Fibroblast of villous mesenchyme (primary cell): ENCODE data around the gene ZNF415. TPM values are rescaled to one million over a fixed set of nuclear protein-coding genes. Genes with fewer than 3 reads are reported as not detected.

ENCODE experiments used
- DNase-seq: peaks from one replicate; pipeline ENCODE4 v3.0.0-alpha.2; 2010; ENCODE audit warnings: low read depth
- H3K4me3 ChIP-seq: 2 replicates; pipeline ENCODE4 v1.5.1; 2011; ENCODE audit warnings: low read depth, mild to moderate bottlenecking, low read length
- total RNA-seq: library from RNA; depleted of rRNA; stranded (reverse); fragments of >200 nt; gene quantifications from 2 replicates; pipeline ENCODE4 v1.2.3, GENCODE V29; 2012
- TF ChIP-seq, protein P1 (sequence below): IDR thresholded peaks from 2 replicates; pipeline ENCODE4 v1.5.1; 2012; ENCODE audit warnings: low read depth, mild to moderate bottlenecking, low read length; ENCODE audit not compliant: insufficient read depth

Gene ZNF415
- total RNA-seq, 1 donor = 2.2 TPM

- DNase-seq = no peak
- no peak overlapping the region for H3K4me3 ChIP-seq
- TF ChIP-seq, protein P1, sequence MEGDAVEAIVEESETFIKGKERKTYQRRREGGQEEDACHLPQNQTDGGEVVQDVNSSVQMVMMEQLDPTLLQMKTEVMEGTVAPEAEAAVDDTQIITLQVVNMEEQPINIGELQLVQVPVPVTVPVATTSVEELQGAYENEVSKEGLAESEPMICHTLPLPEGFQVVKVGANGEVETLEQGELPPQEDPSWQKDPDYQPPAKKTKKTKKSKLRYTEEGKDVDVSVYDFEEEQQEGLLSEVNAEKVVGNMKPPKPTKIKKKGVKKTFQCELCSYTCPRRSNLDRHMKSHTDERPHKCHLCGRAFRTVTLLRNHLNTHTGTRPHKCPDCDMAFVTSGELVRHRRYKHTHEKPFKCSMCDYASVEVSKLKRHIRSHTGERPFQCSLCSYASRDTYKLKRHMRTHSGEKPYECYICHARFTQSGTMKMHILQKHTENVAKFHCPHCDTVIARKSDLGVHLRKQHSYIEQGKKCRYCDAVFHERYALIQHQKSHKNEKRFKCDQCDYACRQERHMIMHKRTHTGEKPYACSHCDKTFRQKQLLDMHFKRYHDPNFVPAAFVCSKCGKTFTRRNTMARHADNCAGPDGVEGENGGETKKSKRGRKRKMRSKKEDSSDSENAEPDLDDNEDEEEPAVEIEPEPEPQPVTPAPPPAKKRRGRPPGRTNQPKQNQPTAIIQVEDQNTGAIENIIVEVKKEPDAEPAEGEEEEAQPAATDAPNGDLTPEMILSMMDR = no peak
Observed at GRCh38 chr19:53160350-53160749, 27.6 kb upstream of the ZNF415 start.

GRCh38 chr19:53158119-53158656, 25.5 kb upstream of the ZNF415 start:
- peak; percentile 44 for DNase-seq
- H3K4me3 ChIP-seq = peak overlapping the region; percentile 75
- TF ChIP-seq, protein P1 = no peak

- no peak for DNase-seq
- TF ChIP-seq, protein P1 = no peak
- peak overlapping the region; percentile 75 for H3K4me3 ChIP-seq
Observed at GRCh38 chr19:53157626-53158025, 24.9 kb upstream of the ZNF415 start.

- no peak overlapping the region for H3K4me3 ChIP-seq
- DNase-seq = no peak
- TF ChIP-seq, protein P1 = no peak
Observed at GRCh38 chr19:53156850-53157249, 24.1 kb upstream of the ZNF415 start.

GRCh38 chr19:53147645-53148044, 14.9 kb upstream of the ZNF415 start:
- no peak for DNase-seq
- TF ChIP-seq, protein P1 = no peak
- H3K4me3 ChIP-seq = no peak overlapping the region

GRCh38 chr19:53140351-53140750, 7.6 kb upstream of the ZNF415 start:
- TF ChIP-seq, protein P1 = no peak
- DNase-seq = no peak
- H3K4me3 ChIP-seq = no peak overlapping the region

DNA sequence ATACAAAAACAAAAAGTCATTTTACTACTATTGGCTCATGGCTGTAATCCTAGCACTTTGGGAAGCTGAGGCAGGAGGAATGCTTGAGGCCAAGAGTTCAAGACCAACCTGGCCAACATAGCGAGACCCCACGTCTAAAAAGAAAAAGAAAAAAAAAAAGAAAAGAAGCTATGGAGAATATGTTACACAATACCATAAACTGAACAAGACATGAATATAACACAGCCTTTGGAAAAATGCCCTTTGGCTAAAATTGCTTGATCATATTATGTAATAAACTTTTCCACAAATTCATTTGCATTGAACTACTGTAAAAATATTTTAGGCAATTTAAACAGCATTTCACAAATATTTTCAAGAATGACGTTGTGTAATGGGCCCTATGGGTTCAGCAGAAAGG, 3.7 kb upstream of the ZNF415 start:
- no peak for DNase-seq
- no peak overlapping the region for H3K4me3 ChIP-seq
- TF ChIP-seq, protein P1 = no peak
